Neutrophil (primary cell): ENCODE measurements around the gene USP27X.

Experiments
- H3K27ac ChIP-seq: fragments of 200-600 bp; sonication (generic); 2 replicates; pipeline ENCODE4 v1.5.1; 2016; ENCODE audit warnings: mild to moderate bottlenecking, moderate library complexity
- H3K27me3 ChIP-seq: fragments of 200-600 bp; sonication (generic); 2 replicates; pipeline ENCODE4 v1.6.0; 2016; ENCODE audit warnings: mild to moderate bottlenecking
- H3K36me3 ChIP-seq: fragments of 200-600 bp; sonication (generic); 2 replicates; pipeline ENCODE4 v1.5.1; 2017
- H3K4me1 ChIP-seq, 2 experiments: fragments of 200-600 bp in 1 of 2; sonication (generic) in 1 of 2; 1 replicate in 1 of 2; 2 replicates in 1 of 2; pipeline versions ENCODE4 v1.5.1 to v1.6.1; 2013 to 2016; ENCODE audit warnings: low read depth in 1 of 2, low read length in 1 of 2, mild to moderate bottlenecking in 1 of 2, moderate library complexity in 1 of 2; ENCODE audit not compliant: control insufficient read depth in 1 of 2, insufficient read depth in 1 of 2
- H3K4me3 ChIP-seq, 2 experiments: fragments of 200-600 bp in 1 of 2; sonication (generic) in 1 of 2; 1 replicate in 1 of 2; 2 replicates in 1 of 2; pipeline ENCODE4 v1.5.1; 2013 to 2016; ENCODE audit warnings: low read depth in 1 of 2, low read length in 1 of 2, mild to moderate bottlenecking in 1 of 2, moderate library complexity in 1 of 2
- H3K9me3 ChIP-seq: fragments of 200-600 bp; sonication (generic); 2 replicates; pipeline ENCODE4 v1.5.1; 2016
- CTCF ChIP-seq: fragments of 200-600 bp; sonication (generic); IDR thresholded peaks from 2 replicates; pipeline ENCODE4 v1.5.1; 2016; ENCODE audit warnings: antibody characterized with exemption

The USP27X gene

DNA sequence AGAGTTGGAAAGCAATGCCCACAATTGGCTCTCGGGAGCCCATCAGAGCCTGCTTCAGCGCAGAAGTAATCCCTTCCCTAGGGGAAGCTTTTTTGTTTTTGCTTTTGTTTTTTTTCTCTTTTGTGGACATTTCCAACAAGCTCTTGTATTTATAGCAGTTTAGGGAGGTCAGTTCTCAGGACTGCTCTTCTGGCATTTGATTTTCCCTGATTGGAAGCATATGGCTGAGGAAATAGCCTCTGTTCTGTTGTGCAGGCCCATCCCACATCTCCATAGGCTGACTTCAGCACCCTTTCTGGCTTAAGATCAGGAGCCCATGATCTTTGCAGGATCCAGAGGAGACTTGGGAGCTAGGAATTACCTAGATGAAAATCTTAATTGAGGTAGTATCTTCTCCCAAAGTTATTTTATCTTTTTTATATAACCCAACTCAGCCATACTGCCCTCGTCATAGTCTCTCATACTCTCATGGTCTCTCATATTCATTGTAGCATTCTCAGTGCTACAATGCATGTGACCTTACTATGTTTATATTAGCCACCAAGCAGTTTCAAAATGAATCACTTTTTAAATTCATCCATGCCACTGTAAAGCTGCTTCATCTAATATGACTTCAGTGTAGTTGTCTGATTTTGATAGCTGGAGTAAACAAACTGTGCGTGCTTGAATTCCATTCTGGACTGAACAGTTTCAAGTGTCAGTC is 33.4 kb upstream of the USP27X start:
- Histone ChIP-seq H3K36me3 (no peaks in the 10 kb centered on the region), H3K9me3 (no peaks in the 10 kb centered on the region), H3K27ac (no peak overlapping the region), H3K4me3 (no peak overlapping the region), H3K4me1 (no peaks in the 10 kb centered on the region), H3K27me3 (no peaks in the 10 kb centered on the region)
- TF ChIP-seq CTCF = no peak

DNA sequence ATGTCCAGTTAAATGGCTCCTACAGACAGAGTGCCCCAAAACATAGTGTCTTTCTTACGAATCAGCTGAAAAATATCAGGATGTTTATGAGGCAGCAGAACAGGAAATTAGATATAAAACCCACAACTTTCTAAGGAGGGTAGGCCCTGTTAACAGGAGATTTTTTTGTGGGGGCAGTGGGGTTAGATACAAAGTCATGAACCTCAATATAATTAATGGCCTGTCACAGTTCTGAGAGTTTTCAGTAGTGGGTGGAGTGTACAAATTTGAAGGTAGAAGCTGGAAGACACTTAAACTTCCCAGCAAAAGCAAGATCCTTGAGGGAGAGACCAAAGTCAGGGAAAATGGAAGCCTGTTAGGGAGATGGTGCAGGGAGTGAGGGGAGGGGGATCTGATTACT is 32.8 kb upstream of the USP27X start:
- H3K36me3 ChIP-seq = no peaks in the 10 kb centered on the region
- no peaks in the 10 kb centered on the region for H3K4me1 ChIP-seq
- H3K9me3 ChIP-seq = no peaks in the 10 kb centered on the region
- no peak overlapping the region for H3K27ac ChIP-seq
- H3K4me3 ChIP-seq = no peak overlapping the region
- H3K27me3 ChIP-seq = no peaks in the 10 kb centered on the region
- TF ChIP-seq CTCF = no peak

GRCh38 chrX:49848275-49848674 is 31.0 kb upstream of the USP27X start:
- Histone ChIP-seq H3K9me3 (no peaks in the 10 kb centered on the region), H3K36me3 (no peaks in the 10 kb centered on the region), H3K4me1 (no peaks in the 10 kb centered on the region), H3K4me3 (no peak overlapping the region), H3K27ac (no peak overlapping the region), H3K27me3 (no peaks in the 10 kb centered on the region)
- no peak for TF ChIP-seq CTCF

DNA sequence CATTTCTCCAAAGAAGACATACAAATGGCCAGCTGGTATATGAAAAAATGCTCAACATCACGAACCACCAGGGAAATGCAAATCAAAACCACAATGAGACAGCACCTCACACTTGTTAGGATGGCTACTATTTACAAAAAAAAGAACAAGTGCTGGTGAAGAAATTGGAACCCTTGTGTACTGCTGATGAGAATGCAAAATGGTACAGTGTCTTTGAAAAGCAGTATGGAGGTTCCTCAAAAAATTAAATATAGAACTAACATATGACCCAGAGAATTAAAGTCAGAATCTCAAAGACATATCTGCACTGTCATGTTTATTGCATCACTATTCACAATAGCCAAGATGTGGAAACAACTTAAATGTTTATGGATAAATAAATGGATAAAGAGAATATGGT is 29.3 kb upstream of the USP27X start:
- H3K4me1 ChIP-seq = no peaks in the 10 kb centered on the region
- H3K9me3 ChIP-seq = no peaks in the 10 kb centered on the region
- H3K27ac ChIP-seq = no peak overlapping the region
- no peaks in the 10 kb centered on the region for H3K36me3 ChIP-seq
- no peak for TF ChIP-seq CTCF
- no peak overlapping the region for H3K4me3 ChIP-seq
- H3K27me3 ChIP-seq = no peaks in the 10 kb centered on the region

- no peaks in the 10 kb centered on the region for H3K36me3 ChIP-seq
- H3K9me3 ChIP-seq = no peaks in the 10 kb centered on the region
- no peak overlapping the region for H3K4me3 ChIP-seq
- no peak overlapping the region for H3K27ac ChIP-seq
- no peaks in the 10 kb centered on the region for H3K4me1 ChIP-seq
- H3K27me3 ChIP-seq = no peaks in the 10 kb centered on the region
- TF ChIP-seq CTCF = no peak
Observed at GRCh38 chrX:49853661-49854060, 25.6 kb upstream of the USP27X start.

DNA sequence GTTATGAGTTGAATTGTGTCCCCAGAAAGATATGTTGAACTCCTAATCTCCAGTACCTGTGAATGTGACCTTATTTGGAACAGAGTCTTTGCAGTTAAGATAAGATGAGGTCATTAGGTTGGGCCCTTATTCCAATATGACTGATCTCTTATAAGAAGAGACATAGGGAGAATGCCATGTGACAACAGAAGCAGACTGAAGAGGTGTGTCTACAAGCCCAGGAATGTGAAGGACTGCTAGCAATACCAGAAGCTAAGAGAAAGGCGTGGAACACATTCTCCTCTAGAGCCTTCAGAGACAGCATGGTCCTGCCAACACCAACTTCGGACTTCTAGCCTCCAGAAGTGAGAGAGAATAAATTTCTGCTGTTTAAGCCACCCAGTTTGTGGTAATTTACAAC is 22.5 kb upstream of the USP27X start:
- no peak for TF ChIP-seq CTCF
- H3K9me3 ChIP-seq = no peaks in the 10 kb centered on the region

More for the DNA sequence above, 22.5 kb upstream of the USP27X start:
- Histone ChIP-seq H3K4me3 (no peak overlapping the region), H3K36me3 (no peaks in the 10 kb centered on the region), H3K4me1 (no peaks in the 10 kb centered on the region), H3K27ac (no peak overlapping the region), H3K27me3 (no peaks in the 10 kb centered on the region)
